DND-41 (cell line): ENCODE measurements around the gene TUBB2B.
"Not testable (repeated sequence)": the region's sequence is repeated elsewhere in the genome, so short reads cannot be mapped to it uniquely, and the experiment has no call there.

ENCODE experiments used
- ATAC-seq: fragments of 200-7000 bp; cut with Tn5 transposase; 3 replicates; pipeline ENCODE4 v1.9.1; 2021; ENCODE audit warnings: low read depth; ENCODE audit not compliant: insufficient read depth
- DNase-seq: peaks from one replicate; pipeline ENCODE4 v3.0.0-alpha.2; 2020
- H2AFZ ChIP-seq: 2 replicates; pipeline ENCODE4 v1.6.0; 2012; ENCODE audit warnings: low read depth, low read length
- H3K27ac ChIP-seq: 2 replicates; pipeline ENCODE4 v1.5.1; 2012; ENCODE audit warnings: low read length, inconsistent platforms
- H3K27me3 ChIP-seq: fragments of 200-600 bp; sonication (generic); 2 replicates; pipeline ENCODE4 v1.6.0; 2012; ENCODE audit warnings: low read length, mild to moderate bottlenecking, inconsistent platforms; ENCODE audit not compliant: insufficient read depth, poor library complexity
- H3K36me3 ChIP-seq: 2 replicates; pipeline ENCODE4 v1.5.1; 2012; ENCODE audit warnings: low read length, inconsistent platforms; ENCODE audit not compliant: insufficient read depth
- H3K4me1 ChIP-seq: 2 replicates; pipeline ENCODE4 v1.5.1; 2012; ENCODE audit warnings: mild to moderate bottlenecking, low read length; ENCODE audit not compliant: insufficient read depth
- H3K4me2 ChIP-seq: 2 replicates; pipeline ENCODE4 v1.6.0; 2012; ENCODE audit warnings: mild to moderate bottlenecking, moderate library complexity, low read length, inconsistent platforms; ENCODE audit not compliant: insufficient read depth
- H3K4me3 ChIP-seq, 2 experiments: fragments of 200-600 bp in 1 of 2; shearing (Covaris generic) in 1 of 2; 2 replicates each; pipeline ENCODE4 v1.5.1; 2012 to 2016; ENCODE audit warnings: inconsistent platforms in 2 of 2, low read length in 2 of 2, mild to moderate bottlenecking in 2 of 2, low read depth in 1 of 2, moderate library complexity in 1 of 2
- H3K79me2 ChIP-seq: 2 replicates; pipeline ENCODE4 v1.6.0; 2012; ENCODE audit warnings: low read length, inconsistent platforms; ENCODE audit not compliant: insufficient read depth
- H3K9ac ChIP-seq: 2 replicates; pipeline ENCODE4 v1.6.0; 2012; ENCODE audit warnings: low read depth, mild to moderate bottlenecking, inconsistent platforms, low read length, moderate library complexity
- H3K9me3 ChIP-seq: 2 replicates; pipeline ENCODE4 v1.5.1; 2012; ENCODE audit warnings: low read length, moderate library complexity, mild to moderate bottlenecking, inconsistent platforms; ENCODE audit not compliant: insufficient read depth, severe bottlenecking
- H4K20me1 ChIP-seq: 2 replicates; pipeline ENCODE4 v1.6.0; 2012; ENCODE audit warnings: low read length; ENCODE audit not compliant: insufficient read depth
- CTCF ChIP-seq: IDR thresholded peaks from 2 replicates; pipeline ENCODE4 v1.5.1; 2012; ENCODE audit warnings: borderline replicate concordance, low read length, moderate library complexity, mild to moderate bottlenecking; ENCODE audit not compliant: poor library complexity, severe bottlenecking; ENCODE audit errors: extremely low read depth
- EZH2 ChIP-seq: IDR thresholded peaks from 3 replicates; pipeline ENCODE4 v1.6.1; 2012; ENCODE audit warnings: borderline replicate concordance, low read depth, mild to moderate bottlenecking, moderate library complexity, low read length, inconsistent platforms; ENCODE audit not compliant: severe bottlenecking

TUBB2B gene

GRCh38 chr6:3247255-3248146 lies 20.0 kb upstream of the TUBB2B start:
- no peak overlapping the region for H3K9ac ChIP-seq
- peaks cover 14% of the 10 kb centered on the region for H3K27me3 ChIP-seq
- no peaks in the 10 kb centered on the region for H3K36me3 ChIP-seq
- H3K4me3 ChIP-seq: no peak overlapping the region
- no peaks in the 10 kb centered on the region for H4K20me1 ChIP-seq
- ATAC-seq (no peak), DNase-seq (no peak)
- H3K27ac ChIP-seq: no peak overlapping the region
- H3K4me2 ChIP-seq: no peak overlapping the region
- no peaks in the 10 kb centered on the region for H3K79me2 ChIP-seq
- TF ChIP-seq EZH2: no peak
- TF ChIP-seq CTCF: no peak
- H2AFZ ChIP-seq: no peak overlapping the region
- H3K4me1 ChIP-seq: peaks cover 9% of the 10 kb centered on the region
- H3K9me3 ChIP-seq: no peaks in the 10 kb centered on the region

GRCh38 chr6:3245216-3245615 lies 17.8 kb upstream of the TUBB2B start:
- Histone ChIP-seq H3K9me3 (no peaks in the 10 kb centered on the region), H3K27me3 (peaks cover 14% of the 10 kb centered on the region), H3K79me2 (no peaks in the 10 kb centered on the region), H2AFZ (no peak overlapping the region), H3K9ac (no peak overlapping the region), H3K4me2 (no peak overlapping the region), H3K4me3 (no peak overlapping the region), H3K27ac (no peak overlapping the region), H4K20me1 (no peaks in the 10 kb centered on the region), H3K36me3 (no peaks in the 10 kb centered on the region), H3K4me1 (no peaks in the 10 kb centered on the region)
- DNase-seq (no peak), ATAC-seq (no peak)
- no peak for TF ChIP-seq EZH2
- TF ChIP-seq CTCF: no peak

GRCh38 chr6:3244832-3245161 lies 17.3 kb upstream of the TUBB2B start:
- not testable (repeated sequence) for H3K9me3 ChIP-seq, H3K36me3 ChIP-seq, DNase-seq, H3K4me1 ChIP-seq, H3K4me2 ChIP-seq, H4K20me1 ChIP-seq, H3K79me2 ChIP-seq, H3K4me3 ChIP-seq, H2AFZ ChIP-seq, ATAC-seq, H3K9ac ChIP-seq, H3K27ac ChIP-seq
- peaks cover 14% of the 10 kb centered on the region for H3K27me3 ChIP-seq

GRCh38 chr6:3244003-3244831 lies 16.8 kb upstream of the TUBB2B start:
- Histone ChIP-seq H2AFZ (no peak overlapping the region), H3K79me2 (no peaks in the 10 kb centered on the region), H4K20me1 (no peaks in the 10 kb centered on the region), H3K4me3 (no peak overlapping the region), H3K27ac (no peak overlapping the region), H3K27me3 (peaks cover 14% of the 10 kb centered on the region), H3K9ac (no peak overlapping the region), H3K36me3 (no peaks in the 10 kb centered on the region), H3K4me2 (no peak overlapping the region), H3K4me1 (no peaks in the 10 kb centered on the region), H3K9me3 (no peaks in the 10 kb centered on the region)
- DNase-seq (no peak), ATAC-seq (no peak)
- no peak for TF ChIP-seq CTCF
- TF ChIP-seq EZH2: no peak
